GM12891 (cell line): ENCODE measurements around the gene CENPS.
A peak's percentile ranks its signal among the peaks of the same experiment; 100 is the strongest.

Experiments
- POLR2A ChIP-seq: IDR thresholded peaks from 2 replicates; pipeline ENCODE4 v1.6.1; 2011; ENCODE audit warnings: low read depth, low read length, control low read depth
- SPI1 ChIP-seq: IDR thresholded peaks from 2 replicates; pipeline ENCODE4 v1.6.1; 2011; ENCODE audit warnings: low read depth, low read length, control low read depth

DNA sequence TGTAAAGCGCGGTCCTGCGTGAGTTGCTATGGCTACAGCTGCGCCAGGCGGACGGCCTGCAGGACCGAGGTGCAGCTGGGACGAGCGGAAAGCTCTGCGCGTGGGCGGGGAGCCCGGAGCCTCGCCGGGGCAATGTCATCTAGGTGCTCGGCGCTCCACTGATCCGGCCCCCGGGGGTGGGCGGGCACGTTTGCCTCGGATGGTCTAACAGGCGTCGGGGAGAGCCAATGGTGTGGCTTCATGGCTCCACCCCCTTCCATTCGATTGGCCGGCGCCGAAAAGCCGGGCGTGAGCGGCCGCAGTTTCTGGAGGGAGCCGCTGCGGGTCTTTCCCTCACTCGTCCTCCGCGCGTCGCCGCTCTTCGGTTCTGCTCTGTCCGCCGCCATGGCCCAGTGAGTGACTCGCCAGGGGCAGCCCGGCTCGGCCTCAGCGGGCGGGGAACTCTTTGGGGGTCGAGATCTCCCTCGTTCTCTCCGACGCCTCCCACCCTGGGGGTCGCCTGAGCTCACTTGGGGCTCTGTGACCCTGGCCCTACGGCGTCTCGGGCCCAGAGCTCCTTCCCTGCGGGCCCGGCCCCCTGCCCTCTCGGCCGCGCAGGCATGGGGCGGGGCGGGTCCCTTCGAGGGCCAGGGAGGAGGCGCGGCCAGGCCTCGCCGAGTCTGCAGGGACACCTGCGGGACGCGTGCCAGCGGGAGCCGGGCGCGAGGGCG lies 31.3 kb upstream of the CENPS start, which contains the start of gene PGD:
- peak; percentile 65 for TF ChIP-seq POLR2A
- no peak for TF ChIP-seq SPI1
